ENCODE results near the gene B4GALT5. TPM values are rescaled to one million over a fixed set of nuclear protein-coding genes. Genes with fewer than 3 reads are reported as not detected.
"Not testable (repeated sequence)": the region's sequence is repeated elsewhere in the genome, so short reads cannot be mapped to it uniquely, and the experiment has no call there.

B4GALT5 gene
- total RNA-seq, 1 experiment from 2014 or later: 25.5 TPM

DNA sequence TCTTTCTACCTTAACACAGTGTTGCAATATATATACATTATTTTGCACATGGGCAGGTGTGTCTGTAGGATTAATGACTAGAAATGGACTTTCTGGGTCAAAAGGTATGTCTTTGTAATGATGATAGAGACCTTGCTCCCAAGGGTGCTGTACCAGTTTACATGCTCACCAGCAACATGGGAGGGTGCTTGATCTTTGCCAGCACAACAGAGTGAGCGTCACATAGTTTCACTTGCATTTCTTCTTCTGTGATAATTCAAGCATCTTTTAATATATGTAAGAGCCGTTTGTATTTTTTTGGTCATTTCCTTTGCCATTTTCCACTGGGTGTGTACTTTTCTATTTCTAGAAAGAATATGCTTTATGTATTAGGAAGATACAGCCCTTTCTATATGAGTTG, 23.6 kb upstream of the B4GALT5 start:
- DNase-seq (ENCODE audit: low read depth): no peak

DNA sequence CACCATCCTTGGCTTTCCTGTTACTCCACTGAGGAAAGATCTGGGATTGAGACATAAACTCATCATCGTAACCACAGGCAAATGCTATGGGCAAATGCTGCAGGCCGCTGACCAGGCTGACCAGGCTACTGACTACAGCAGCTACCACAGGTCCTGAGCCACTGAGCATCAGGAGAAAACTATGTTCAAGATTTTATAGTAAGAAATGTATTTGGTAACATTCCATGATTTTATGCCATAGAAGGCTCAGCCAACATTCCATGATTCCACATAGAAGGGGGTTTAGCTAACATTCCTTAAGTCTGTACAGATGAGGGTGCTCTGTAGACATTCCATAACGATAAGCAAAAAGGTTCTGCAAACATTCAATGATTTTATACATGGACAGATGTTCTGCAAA, 16.1 kb upstream of the B4GALT5 start:
- DNase-seq (ENCODE audit: low read depth): no peak

GRCh38 chr20:49727894-49728885, 14.5 kb upstream of the B4GALT5 start:
- DNase-seq (ENCODE audit: low read depth): no peak

GRCh38 chr20:49727478-49727877, 13.8 kb upstream of the B4GALT5 start:
- no peak for DNase-seq (ENCODE audit: low read depth)

DNA sequence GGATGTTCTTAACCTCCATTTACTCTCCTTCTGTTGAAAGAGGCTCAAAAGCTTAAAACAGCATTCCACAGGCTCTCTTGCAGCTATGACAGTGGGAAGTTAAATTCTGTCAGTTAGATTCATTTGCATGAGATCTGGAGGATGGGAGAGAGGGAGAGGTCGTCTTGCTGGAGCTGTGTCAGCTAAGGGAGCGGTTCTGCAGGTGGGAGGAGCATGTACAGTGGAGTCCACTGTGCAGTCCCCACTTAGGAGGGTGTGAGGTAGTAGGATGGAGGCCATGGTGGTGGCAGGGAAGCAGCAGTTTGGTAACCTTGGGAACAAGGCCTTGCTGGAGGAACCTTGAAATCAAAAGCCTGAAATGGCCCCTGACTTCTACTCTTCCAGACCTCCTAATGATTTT, 12.0 kb upstream of the B4GALT5 start:
- DNase-seq (ENCODE audit: low read depth): no peak

GRCh38 chr20:49725224-49725606, 11.5 kb upstream of the B4GALT5 start:
- not testable (repeated sequence) for DNase-seq (ENCODE audit: low read depth)

GRCh38 chr20:49724408-49725223, 10.9 kb upstream of the B4GALT5 start:
- DNase-seq (ENCODE audit: low read depth): peak; percentile 85

DNA sequence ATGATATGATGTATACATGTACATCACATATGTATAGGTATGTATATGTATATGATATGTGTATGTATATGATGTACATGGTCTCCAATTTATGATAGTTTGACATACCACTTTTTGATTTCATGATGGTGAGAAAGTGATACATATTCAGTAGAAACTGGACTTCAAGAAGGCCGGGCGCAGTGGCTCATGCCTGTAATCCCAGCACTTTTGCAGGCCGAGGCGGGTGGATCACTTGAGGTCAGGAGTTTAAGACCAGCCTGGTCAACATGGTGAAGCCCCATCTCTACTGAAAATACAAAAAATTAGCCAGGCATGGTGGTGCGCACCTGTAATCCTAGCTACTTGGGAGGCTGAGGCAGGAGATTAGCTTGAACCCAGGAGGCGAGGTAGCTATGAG, 10.1 kb upstream of the B4GALT5 start:
- DNase-seq (ENCODE audit: low read depth): not testable (repeated sequence)

GRCh38 chr20:49721326-49721725, 7.6 kb upstream of the B4GALT5 start:
- not testable (repeated sequence) for DNase-seq (ENCODE audit: low read depth)

DNA sequence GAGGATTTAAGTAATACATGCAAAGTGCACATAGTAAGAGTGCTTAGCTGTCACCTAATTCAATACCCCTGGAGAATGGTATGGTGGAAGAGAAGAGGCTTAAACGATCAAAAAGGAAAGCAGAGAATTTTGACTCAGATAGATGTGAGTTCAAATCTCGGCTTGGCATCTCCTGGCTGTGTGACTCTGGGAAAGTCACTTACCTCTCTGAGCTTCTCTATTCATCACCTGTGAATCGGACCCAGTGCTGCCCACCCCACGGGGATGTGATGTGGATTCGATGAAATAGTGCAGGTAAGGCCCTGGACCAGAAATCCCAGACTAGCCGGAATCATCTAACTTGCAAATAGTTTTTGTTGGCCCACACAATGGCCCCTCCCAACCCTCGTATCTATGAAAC, 1.8 kb upstream of the B4GALT5 start:
- DNase-seq (ENCODE audit: low read depth): no peak

- peak; percentile 47 for DNase-seq (ENCODE audit: low read depth)
Observed at GRCh38 chr20:49712996-49713752, 504 bp downstream of the B4GALT5 start.

DNA sequence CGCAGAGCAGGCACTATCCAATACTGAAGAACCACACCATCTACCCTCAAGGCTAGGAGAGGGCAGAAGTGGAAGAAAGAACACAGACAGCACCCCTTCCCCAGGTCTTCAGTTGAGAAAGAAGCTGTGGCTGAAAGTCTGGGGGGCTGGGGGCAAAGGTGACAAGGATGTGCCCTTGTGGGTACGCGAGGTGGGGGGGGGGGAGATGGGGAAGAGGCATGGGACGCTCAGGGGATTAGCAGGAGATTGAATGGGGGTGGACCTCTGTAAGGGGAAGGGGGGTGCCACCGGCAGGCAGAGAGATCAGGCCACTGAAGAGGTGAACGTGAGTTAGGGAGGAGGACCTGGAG, 1.1 kb downstream of the B4GALT5 start:
- no peak for DNase-seq (ENCODE audit: low read depth)

DNA sequence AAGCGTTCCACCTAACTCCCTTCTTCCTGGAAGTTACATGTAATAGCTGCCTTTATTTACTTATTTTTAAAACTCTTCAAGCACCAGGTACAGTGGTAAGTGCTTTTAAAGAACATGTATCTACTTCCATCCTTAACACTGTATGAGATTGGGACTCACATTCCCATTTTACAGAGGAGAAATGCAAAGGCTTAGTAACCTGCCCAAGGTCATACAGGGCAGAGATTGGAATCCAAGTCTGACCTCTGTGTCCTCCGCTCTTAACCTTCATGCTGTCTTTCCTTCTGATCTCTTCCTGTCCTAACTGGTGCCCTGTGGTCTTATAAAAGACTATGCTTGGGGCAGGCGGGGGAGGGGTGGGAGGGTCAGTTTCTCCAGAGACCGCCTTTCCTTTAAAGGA, 1.6 kb downstream of the B4GALT5 start:
- no peak for DNase-seq (ENCODE audit: low read depth)

- no peak for DNase-seq (ENCODE audit: low read depth)
Observed at GRCh38 chr20:49711667-49711987, 2.1 kb downstream of the B4GALT5 start.

- DNase-seq (ENCODE audit: low read depth): no peak
Observed at GRCh38 chr20:49710971-49711666, 2.6 kb downstream of the B4GALT5 start.

DNA sequence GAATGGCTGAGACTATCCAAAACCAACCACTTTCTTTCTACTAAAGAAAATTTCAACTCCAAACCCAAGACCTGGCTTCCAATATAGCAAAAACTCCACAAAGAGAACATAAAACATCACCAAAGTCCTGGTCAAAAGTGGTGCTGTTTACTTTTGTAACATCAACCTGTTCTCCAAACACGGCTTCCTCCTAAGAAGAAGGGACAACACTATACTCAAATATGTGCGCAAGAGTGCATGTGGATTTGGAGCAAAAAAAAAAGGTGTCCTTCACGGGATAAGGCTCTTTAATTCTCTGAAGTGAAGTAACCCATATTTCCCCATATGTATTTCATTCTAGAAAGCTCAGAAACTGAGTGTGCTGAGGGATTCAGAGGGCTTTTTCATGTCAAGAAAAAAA, 6.6 kb downstream of the B4GALT5 start:
- DNase-seq (ENCODE audit: low read depth): no peak

GRCh38 chr20:49706630-49707091, 7.0 kb downstream of the B4GALT5 start:
- no peak for DNase-seq (ENCODE audit: low read depth)

DNA sequence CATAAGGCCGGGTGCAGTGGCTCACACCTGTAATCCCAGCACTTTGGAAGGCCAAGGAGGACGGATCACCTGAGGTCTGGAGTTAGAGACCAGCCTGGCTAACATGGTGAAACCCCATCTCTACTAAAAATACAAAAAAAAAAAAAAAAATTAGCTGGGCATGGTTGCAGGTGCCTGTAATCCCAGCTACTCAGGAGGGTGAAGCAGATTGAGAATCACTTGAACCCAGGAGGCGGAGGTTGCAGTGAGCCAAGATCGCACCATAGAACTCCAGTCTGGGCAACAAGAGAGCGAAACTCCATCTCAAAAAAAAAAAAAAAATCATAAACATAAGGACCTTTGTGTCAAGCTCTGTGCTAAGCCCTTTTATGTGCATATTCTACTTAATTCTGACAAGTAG, 7.8 kb downstream of the B4GALT5 start:
- DNase-seq (ENCODE audit: low read depth): not testable (repeated sequence)

GRCh38 chr20:49705358-49705757, 8.3 kb downstream of the B4GALT5 start:
- no peak for DNase-seq (ENCODE audit: low read depth)

DNA sequence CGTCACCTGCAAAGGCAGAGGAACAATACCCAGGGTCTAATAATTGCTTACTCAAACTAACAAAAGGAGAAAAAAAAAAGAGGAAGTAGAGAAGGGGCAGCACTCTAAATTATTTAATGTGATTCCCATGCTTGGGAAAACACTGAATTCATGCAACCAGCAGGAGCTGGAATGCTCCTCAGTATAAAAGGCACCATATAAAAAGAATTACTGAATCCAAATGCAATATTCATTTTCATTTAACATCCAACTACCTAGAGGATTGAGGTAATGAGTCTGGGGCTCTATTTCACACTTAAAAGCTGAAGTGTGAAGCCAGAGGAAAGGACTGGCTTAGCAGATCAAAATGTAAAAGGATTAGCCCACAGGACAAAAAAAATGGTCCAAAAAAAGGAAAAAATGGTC, 8.7 kb downstream of the B4GALT5 start:
- no peak for DNase-seq (ENCODE audit: low read depth)

- DNase-seq (ENCODE audit: low read depth): no peak
Observed at GRCh38 chr20:49701916-49702315, 11.8 kb downstream of the B4GALT5 start.
